Thoracic aorta (tissue), 2 donors: ENCODE data around the gene AK8. TPM values are rescaled to one million over a fixed set of nuclear protein-coding genes. Genes with fewer than 3 reads are reported as not detected.

Experiments used
- ATAC-seq: fragments of 150-250 bp; one replicate; pipeline ENCODE4 v1.8.0; 2017; ENCODE audit warnings: low read depth; ENCODE audit not compliant: insufficient number of reproducible peaks, low FRiP score
- DNase-seq: peaks from one replicate; pipeline ENCODE4 v3.0.0-alpha.2; 2020; ENCODE audit warnings: low spot score
- H3K27ac ChIP-seq, 2 donors: fragments of 200-600 bp; sonication (generic); 1 replicate in 1 of 2; 2 replicates in 1 of 2; pipeline ENCODE4 v1.5.1; 2016; ENCODE audit warnings: mild to moderate bottlenecking in 2 of 2, moderate library complexity in 2 of 2
- H3K27me3 ChIP-seq: fragments of 200-600 bp; sonication (generic); replicated peaks from 2 replicates; pipeline ENCODE4 v1.6.0; 2016; ENCODE audit warnings: mild to moderate bottlenecking; ENCODE audit not compliant: insufficient read depth
- H3K36me3 ChIP-seq: fragments of 200-600 bp; sonication (generic); one replicate; pipeline ENCODE4 v1.5.1; 2016
- H3K4me1 ChIP-seq, 2 donors: fragments of 200-600 bp; sonication (generic); 1 replicate in 1 of 2; 2 replicates in 1 of 2; pipeline versions ENCODE4 v1.5.1 to v1.6.0; 2016; ENCODE audit warnings: low read depth in 2 of 2, mild to moderate bottlenecking in 1 of 2; ENCODE audit not compliant: control insufficient read depth in 1 of 2
- H3K4me3 ChIP-seq: fragments of 200-600 bp; sonication (generic); 2 replicates; pipeline ENCODE4 v1.5.1; 2016; ENCODE audit warnings: mild to moderate bottlenecking
- H3K9me3 ChIP-seq: fragments of 200-600 bp; sonication (generic); 2 replicates; pipeline ENCODE4 v1.5.1; 2016
- CTCF ChIP-seq: fragments of 200-600 bp; sonication (generic); IDR thresholded peaks from one replicate; pipeline ENCODE4 v1.5.1; 2019; ENCODE audit warnings: antibody characterized with exemption
- total RNA-seq, 2 donors: library from RNA; depleted of rRNA; stranded (reverse); fragments of >200 nt; gene quantifications; one replicate each; pipeline versions ENCODE4 v1.1.0 to v1.2.3, GENCODE V29; 2016

AK8 gene
- total RNA-seq, 2 donors from 2014 or later = 0.42 to 0.54 TPM

DNA sequence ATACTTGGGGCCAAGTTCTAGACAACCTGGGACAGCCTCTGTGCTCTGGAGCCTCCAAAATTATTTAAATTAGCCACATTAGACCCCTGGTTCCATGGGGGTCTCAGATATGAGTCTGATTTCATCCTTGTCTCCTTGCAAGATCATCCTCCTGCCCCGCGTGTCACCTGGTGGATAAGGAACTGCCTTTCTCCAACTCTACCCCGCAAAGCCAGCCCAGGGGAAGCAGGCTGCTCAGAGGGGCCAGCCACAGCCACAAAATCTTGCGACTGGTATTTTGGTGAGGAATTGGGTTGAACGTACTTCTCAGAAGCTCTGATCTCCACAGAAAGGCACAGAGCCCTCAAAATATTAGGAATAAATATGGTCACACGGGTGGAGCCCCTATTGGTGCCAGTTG, 101.2 kb downstream of the AK8 start:
- no peaks in the 10 kb centered on the region for H3K36me3 ChIP-seq
- no peaks in the 10 kb centered on the region for H3K4me1 ChIP-seq
- H3K9me3 ChIP-seq = no peaks in the 10 kb centered on the region
- no peak overlapping the region for H3K27ac ChIP-seq
- DNase-seq (no peak), ATAC-seq (no peak)
- no peak overlapping the region for H3K4me3 ChIP-seq
- H3K27me3 ChIP-seq = no peaks in the 10 kb centered on the region
- TF ChIP-seq CTCF = no peak

DNA sequence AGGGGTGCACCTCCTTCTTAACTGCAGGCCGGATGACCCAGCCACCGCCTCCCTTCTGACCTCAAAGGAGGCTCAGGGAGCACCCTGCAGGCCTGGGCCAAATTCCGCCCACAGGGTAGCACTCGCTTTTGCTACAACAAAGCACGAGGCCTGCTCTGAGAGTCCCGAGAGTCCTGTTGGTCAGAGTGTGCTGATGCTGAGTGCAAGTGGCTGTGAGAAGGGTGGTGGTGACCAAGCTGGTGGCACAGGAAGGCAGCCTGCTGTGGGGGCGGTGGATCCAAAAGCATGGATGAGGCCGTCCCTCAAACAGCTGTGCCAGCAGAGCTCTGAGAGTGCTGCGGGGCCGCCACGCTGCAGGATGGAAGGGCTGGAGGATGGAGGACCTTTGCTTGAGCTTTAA, 101.8 kb downstream of the AK8 start:
- no peak for TF ChIP-seq CTCF
- no peak for DNase-seq
- no peak for ATAC-seq
- Histone ChIP-seq H3K4me1 (no peaks in the 10 kb centered on the region), H3K27me3 (no peaks in the 10 kb centered on the region), H3K36me3 (no peaks in the 10 kb centered on the region), H3K27ac (no peak overlapping the region), H3K9me3 (no peaks in the 10 kb centered on the region), H3K4me3 (no peak overlapping the region)

DNA sequence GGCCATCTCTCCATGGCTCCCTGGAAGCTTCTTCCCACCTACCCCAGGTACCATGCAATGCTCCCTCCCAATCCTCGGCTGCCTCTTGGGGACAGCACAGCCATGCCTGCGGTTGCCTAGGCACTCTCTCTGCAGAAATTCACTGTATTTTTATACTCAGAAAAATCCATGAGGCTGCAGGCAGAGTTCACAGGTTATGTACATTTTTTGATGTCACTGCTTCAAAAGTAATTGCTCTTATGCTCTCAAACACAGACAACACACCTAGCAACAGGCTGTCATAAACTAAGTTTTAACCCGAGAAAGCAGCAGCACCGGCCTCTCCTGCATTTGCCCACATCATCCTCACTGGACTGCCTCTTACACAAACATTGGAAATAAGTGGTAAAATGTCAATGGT, 102.4 kb downstream of the AK8 start:
- H3K4me1 ChIP-seq = peaks cover 0 to 2% of the 10 kb centered on the region in 2 donors
- no peaks in the 10 kb centered on the region for H3K36me3 ChIP-seq
- no peaks in the 10 kb centered on the region for H3K9me3 ChIP-seq
- H3K4me3 ChIP-seq = no peak overlapping the region
- DNase-seq (no peak), ATAC-seq (no peak)
- H3K27ac ChIP-seq = no peak overlapping the region
- no peaks in the 10 kb centered on the region for H3K27me3 ChIP-seq
- TF ChIP-seq CTCF = no peak

- Histone ChIP-seq H3K27ac (no peak overlapping the region), H3K4me3 (no peak overlapping the region), H3K36me3 (no peaks in the 10 kb centered on the region), H3K4me1 (peaks cover 3 to 6% of the 10 kb centered on the region in 2 donors), H3K9me3 (no peaks in the 10 kb centered on the region), H3K27me3 (no peaks in the 10 kb centered on the region)
- DNase-seq (no peak), ATAC-seq (no peak)
- no peak for TF ChIP-seq CTCF
These were observed 103.2 kb downstream of the AK8 start for GRCh38 chr9:132774886-132775285.

DNA sequence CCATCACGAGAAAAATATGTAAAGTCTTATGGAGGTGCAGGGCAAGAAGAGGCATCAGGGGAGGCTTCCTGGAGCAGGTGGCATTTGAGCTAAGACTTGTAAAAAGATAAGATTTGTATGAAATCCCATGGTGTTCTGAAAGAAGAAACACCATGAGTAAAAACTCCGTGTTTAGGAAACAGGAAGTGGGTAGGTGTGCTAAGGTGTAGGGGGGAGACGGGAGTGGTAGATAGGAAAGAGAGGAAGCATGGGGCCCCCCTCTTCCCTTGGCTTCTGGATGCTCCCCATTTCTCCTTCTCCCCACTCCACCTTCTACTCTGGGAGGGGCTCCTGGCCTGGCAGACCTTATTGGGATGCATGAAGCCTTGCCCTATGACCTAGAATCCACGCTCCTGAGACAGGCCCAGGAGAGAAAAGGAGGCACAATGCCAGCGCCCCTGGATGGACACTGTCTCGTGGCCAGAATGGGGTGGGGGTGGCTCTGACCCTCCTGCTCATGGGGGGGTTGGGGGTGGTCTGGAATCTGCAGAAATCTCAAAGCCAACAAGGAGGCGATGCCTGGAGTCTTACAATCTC, 104.2 kb downstream of the AK8 start:
- no peak for DNase-seq
- Histone ChIP-seq H3K4me3 (no peak overlapping the region), H3K36me3 (no peaks in the 10 kb centered on the region), H3K9me3 (no peaks in the 10 kb centered on the region), H3K27ac (no peak overlapping the region), H3K27me3 (no peaks in the 10 kb centered on the region), H3K4me1 (peaks cover 3 to 6% of the 10 kb centered on the region in 2 donors)
- ATAC-seq = no peak
- no peak for TF ChIP-seq CTCF
